Measurements from ENCODE around the gene TRAF7. TPM values are rescaled to one million over a fixed set of nuclear protein-coding genes. Genes with fewer than 3 reads are reported as not detected.

TRAF7 gene
- total RNA-seq, 4 donors from 2014 or later: 19.1 to 45.0 (median 31.1) TPM

DNA sequence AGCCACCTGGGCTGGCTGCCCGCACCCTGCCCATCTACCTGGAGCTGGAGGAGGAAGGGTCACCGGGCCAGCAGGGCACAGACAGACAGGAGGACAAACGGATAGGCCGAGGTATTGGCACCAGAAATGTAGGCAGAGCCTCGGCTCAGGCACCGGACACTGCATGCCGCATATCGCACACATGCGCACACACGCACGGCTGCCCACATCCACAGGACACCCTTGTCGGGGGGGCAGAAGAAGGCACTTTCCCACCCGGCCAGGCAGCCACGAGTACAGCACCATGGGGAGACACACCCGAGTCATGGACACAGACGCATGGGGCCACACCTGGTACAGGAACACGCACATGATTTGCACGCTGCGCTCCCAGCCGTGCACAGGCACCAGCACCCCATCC lies 26.4 kb downstream of the TRAF7 start:
- TF ChIP-seq, protein P1, sequence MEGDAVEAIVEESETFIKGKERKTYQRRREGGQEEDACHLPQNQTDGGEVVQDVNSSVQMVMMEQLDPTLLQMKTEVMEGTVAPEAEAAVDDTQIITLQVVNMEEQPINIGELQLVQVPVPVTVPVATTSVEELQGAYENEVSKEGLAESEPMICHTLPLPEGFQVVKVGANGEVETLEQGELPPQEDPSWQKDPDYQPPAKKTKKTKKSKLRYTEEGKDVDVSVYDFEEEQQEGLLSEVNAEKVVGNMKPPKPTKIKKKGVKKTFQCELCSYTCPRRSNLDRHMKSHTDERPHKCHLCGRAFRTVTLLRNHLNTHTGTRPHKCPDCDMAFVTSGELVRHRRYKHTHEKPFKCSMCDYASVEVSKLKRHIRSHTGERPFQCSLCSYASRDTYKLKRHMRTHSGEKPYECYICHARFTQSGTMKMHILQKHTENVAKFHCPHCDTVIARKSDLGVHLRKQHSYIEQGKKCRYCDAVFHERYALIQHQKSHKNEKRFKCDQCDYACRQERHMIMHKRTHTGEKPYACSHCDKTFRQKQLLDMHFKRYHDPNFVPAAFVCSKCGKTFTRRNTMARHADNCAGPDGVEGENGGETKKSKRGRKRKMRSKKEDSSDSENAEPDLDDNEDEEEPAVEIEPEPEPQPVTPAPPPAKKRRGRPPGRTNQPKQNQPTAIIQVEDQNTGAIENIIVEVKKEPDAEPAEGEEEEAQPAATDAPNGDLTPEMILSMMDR (IDR thresholded peaks at IDR 0.05; ENCODE audit: low read depth): no peak

DNA sequence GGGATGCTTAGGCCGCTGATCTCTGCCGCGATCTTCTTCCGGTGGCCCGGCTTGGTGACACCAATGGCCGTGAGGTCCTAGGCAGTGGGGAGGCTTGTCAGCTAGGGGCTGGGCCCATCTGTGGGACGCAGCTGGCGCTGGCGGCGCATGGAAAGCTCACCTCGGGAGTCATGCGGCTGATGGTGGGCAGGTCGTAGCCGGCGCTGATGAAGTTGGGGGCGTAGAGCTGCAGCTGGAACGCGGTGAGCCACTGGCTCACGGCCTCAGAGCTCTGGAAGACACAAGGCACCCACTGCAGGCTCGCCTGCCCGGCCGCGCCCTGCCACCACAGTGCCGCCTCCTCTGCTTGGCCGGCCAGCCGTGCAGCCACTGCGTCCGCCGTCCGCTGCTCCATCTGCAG lies 28.1 kb downstream of the TRAF7 start:
- TF ChIP-seq, protein P1 (IDR thresholded peaks at IDR 0.05; ENCODE audit: low read depth): no peak

DNA sequence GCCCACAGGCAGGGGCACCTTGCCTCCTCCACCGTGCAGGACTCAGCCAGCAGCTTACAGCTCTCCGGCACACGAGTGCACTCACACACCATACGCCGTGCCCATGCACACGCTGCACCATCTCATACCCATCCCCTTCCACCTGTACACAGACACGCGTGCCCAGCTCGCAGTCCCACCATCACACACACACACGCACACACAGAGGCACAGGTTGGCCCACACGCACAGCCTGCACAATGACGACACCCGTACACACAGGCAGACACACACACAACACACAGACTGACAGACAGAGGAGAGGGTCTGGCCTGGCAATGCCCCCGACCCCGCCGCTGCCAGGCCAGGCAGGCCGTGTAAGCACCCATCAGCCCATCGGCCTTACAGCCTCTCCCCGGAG lies 28.8 kb downstream of the TRAF7 start:
- TF ChIP-seq, protein P1 (IDR thresholded peaks at IDR 0.05; ENCODE audit: low read depth): no peak

DNA sequence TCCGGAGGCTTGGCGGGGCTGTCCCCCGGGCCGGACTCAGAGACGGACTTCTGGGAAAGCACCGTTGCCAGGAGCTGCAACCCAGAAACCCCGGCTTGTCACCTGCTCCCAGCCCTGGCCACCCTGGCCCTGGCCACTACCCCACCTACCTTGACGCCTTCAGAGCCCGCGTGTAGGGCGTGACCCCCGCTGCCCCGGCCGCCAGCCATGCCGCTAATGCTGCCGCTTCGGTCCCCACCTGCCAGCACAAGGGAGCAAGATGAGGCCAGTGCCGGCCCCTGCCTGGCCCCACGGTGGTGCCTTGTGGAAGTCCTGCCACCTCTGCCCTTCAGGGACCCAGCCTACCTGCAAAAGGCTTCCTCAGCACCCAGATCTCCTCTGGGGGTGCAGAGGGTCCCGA lies 29.4 kb downstream of the TRAF7 start:
- TF ChIP-seq, protein P1 (IDR thresholded peaks at IDR 0.05; ENCODE audit: low read depth): no peak

DNA sequence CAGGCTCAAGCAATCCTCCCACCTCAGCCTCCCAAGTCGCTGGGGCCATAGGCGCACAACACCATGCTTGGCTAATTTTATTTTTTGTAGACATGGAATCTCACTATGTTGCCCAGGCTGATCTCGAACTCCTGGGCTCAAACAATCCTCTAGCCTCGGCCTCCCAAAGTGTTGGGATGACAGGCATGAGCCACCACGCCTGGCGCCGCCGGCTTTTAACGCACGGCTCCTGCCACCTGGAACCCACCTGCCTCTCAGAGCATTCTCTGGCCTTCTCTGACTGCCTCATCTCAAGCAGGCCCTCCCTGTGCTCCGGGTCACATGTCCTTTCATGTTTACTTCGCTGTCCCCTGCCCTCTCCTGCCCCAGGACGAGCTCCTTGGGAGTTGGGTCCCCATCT lies 30.5 kb downstream of the TRAF7 start:
- TF ChIP-seq, protein P1 (IDR thresholded peaks at IDR 0.05; ENCODE audit: low read depth): no peak

DNA sequence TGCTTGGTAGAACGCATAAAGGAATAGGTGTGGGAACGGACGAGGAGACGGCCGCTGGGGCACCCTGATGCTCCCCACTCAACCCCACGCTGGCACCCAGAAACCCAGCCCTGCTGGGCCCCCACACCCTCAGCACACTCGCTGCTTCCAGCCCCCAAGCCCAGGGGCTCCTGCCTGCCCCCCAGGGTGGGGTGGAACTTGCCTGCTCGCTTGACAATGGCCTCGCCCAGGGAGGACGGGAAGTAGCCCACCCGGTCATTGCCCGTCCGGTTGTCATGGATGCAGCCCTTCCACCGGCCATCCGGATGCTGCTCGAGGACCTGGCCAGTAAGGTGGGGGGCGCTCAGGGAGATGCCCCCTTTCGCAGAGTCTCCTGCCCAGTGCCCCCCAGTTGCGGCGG lies 30.9 kb downstream of the TRAF7 start:
- TF ChIP-seq, protein P1 (IDR thresholded peaks at IDR 0.05; ENCODE audit: low read depth): no peak

DNA sequence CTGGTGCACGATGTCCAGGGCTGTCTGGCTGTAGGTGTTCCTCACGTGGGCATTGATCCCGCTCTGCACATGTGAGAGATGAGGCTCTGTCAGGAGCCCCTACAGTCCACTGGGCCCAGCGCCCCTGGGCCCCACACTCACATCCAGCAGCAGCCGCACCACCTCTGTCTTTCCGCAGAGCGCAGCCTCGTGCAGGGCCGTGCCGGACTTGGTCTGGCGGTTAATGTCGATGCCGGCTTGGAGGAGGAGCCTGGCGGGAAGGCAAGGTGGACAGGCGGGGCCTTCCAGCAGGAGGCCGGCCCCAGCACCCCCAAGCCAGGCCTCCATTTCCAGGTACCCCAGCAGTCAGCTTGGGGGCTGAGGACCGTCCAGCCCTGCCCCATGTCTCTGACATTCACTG lies 31.6 kb downstream of the TRAF7 start:
- TF ChIP-seq, protein P1 (IDR thresholded peaks at IDR 0.05; ENCODE audit: low read depth): no peak

Measured in subcutaneous adipose tissue (tissue), 4 donors.